Psoas muscle (tissue), 8 donors: ENCODE data around the gene TFE3. TPM values are rescaled to one million over a fixed set of nuclear protein-coding genes. Genes with fewer than 3 reads are reported as not detected.

ENCODE experiments used
- ATAC-seq, 4 donors: fragments of 200-7000 bp; cut with Tn5 transposase; one replicate each; pipeline ENCODE4 v1.9.1; 2020; ENCODE audit warnings: moderate library complexity in 3 of 4, mild to moderate bottlenecking in 2 of 4
- DNase-seq, 2 donors: peaks; one replicate each; pipeline ENCODE4 v3.0.0-alpha.2; 2020
- H3K27ac ChIP-seq: fragments of 200-600 bp; one replicate; pipeline ENCODE4 v1.8.0; 2022
- H3K27me3 ChIP-seq, 3 donors: fragments of 200-600 bp in 1 of 3; one replicate each; pipeline versions ENCODE4 v1.6.1 to v1.8.0; 2013 to 2022; ENCODE audit warnings: low read length in 2 of 3, mild to moderate bottlenecking in 2 of 3, moderate library complexity in 1 of 3; ENCODE audit not compliant: insufficient read depth in 3 of 3
- H3K36me3 ChIP-seq, 2 donors: fragments of 200-600 bp in 1 of 2; one replicate each; pipeline versions ENCODE4 v1.6.1 to v1.8.0; 2013 to 2022; ENCODE audit warnings: low read depth in 1 of 2, mild to moderate bottlenecking in 1 of 2, moderate library complexity in 1 of 2; ENCODE audit not compliant: insufficient read depth in 1 of 2
- H3K4me1 ChIP-seq: fragments of 200-600 bp; one replicate; pipeline ENCODE4 v1.8.0; 2022
- H3K4me3 ChIP-seq: fragments of 200-600 bp; one replicate; pipeline ENCODE4 v1.8.0; 2022; ENCODE audit warnings: mild to moderate bottlenecking
- H3K9me3 ChIP-seq: fragments of 200-600 bp; one replicate; pipeline ENCODE4 v1.8.0; 2022
- CTCF ChIP-seq: fragments of 200-600 bp; IDR thresholded peaks from one replicate; pipeline ENCODE4 v1.8.0; 2022; ENCODE audit warnings: antibody characterized with exemption
- WGBS, 3 donors: extraction: QIAGEN DNeasy Blood & Tissue Kit; methylation state at CpG; one replicate each; pipeline versions ENCODE4 v1.1.6 to v1.1.7; 2013; 5-methylcytosine and 5-hydroxymethylcytosine counted together
- intact Hi-C, 2 donors: fragments of 100-400 bp; cut with DNase I; formaldehyde crosslinking; loops; one replicate each; pipeline versions ENCODE4 v1.11.0 to v1.14.2; 2022
- polyA plus RNA-seq, 3 donors: library from polyadenylated mRNA; stranded (reverse); fragments of 200-250 nt; gene quantifications; one replicate each; pipeline ENCODE4 v1.2.3, GENCODE V29; 2013
- total RNA-seq, 4 donors: library from RNA; stranded (reverse); fragmentation: NEBNext Ultra II Directional in 2 of 4; extraction: Animal tissue kit (Norgen Biotek cat#: 25700) in 2 of 4; gene quantifications; one replicate each; pipeline versions ENCODE4 v1.2.1 to v1.2.4, GENCODE V29; 2021 to 2023
- donor health status: healthy with polysubstance abuse.
- donor health status: DM: no; HTN: no; CAD: no; lungs with moderate emphysema.
- donor health status: Bipolar disorder and iron deficiency.
- donor health status: healthy.
- donor health status: DM: yes; HTN: yes; CAD: no.
- donor health status: DM: no; HTN: no; CAD: no.
- donor health status: DM: no; HTN: no; CAD: no.
- donor health status: DM: yes; HTN: yes; CAD: no.

Gene TFE3
- total and polyA plus RNA-seq, 7 donors, result 16.9 to 55.2 (median 30.7) TPM

GRCh38 chrX:49067285-49068120 lies 24.3 kb upstream of the TFE3 start:
- no peaks in the 10 kb centered on the region for H3K4me1 ChIP-seq
- no peaks in the 10 kb centered on the region for H3K9me3 ChIP-seq
- no peaks in the 10 kb centered on the region for H3K36me3 ChIP-seq
- 86 to 93% (median 91%) methylated on average over 25 to 41 of the region's 41 CpGs for WGBS, 3 donors
- TF ChIP-seq CTCF, result no peak
- ATAC-seq, result no peak
- no peaks in the 10 kb centered on the region for H3K27me3 ChIP-seq
- intact Hi-C loops, result no loop called here
- no peak overlapping the region for H3K4me3 ChIP-seq
- DNase-seq, result no peak
- H3K27ac ChIP-seq, result no peak overlapping the region

GRCh38 chrX:49066690-49067089 lies 23.5 kb upstream of the TFE3 start:
- intact Hi-C loops, result no loop called here
- no peaks in the 10 kb centered on the region for H3K4me1 ChIP-seq
- no peak for TF ChIP-seq CTCF

DNA sequence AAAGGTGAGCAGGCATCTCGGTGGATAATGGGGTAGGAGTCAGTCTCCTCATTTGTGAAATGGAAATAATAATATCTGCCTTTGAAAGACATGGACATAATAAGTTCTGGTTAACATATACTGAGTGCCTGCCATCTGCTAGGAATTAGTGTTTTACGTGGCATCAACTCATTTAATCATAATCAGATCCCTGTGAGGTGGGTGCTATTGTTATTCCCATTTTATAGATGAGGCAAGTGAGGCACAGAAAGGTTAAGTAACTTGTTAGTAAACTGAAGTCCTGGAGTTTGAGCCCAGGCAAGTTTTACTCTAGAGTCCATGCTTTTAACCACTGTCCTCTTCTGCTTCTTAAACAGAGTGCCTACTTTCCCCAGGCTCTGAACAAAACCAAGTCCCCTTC lies 23.1 kb upstream of the TFE3 start:
- intact Hi-C loops, result no loop called here
- no peaks in the 10 kb centered on the region for H3K27me3 ChIP-seq
- no peaks in the 10 kb centered on the region for H3K9me3 ChIP-seq
- DNase-seq, result no peak
- no peaks in the 10 kb centered on the region for H3K4me1 ChIP-seq
- WGBS, 3 donors, result 68 to 84% (median 77%) methylated on average over 2 of the region's 2 CpGs
- TF ChIP-seq CTCF, result no peak
- no peaks in the 10 kb centered on the region for H3K36me3 ChIP-seq
- no peak for ATAC-seq
- H3K4me3 ChIP-seq, result no peak overlapping the region
- no peak overlapping the region for H3K27ac ChIP-seq

More at GRCh38 chrX:49066690-49067089, 23.5 kb upstream of the TFE3 start:
- Histone ChIP-seq H3K36me3 (no peaks in the 10 kb centered on the region), H3K27ac (no peak overlapping the region), H3K27me3 (no peaks in the 10 kb centered on the region), H3K4me3 (no peak overlapping the region), H3K9me3 (no peaks in the 10 kb centered on the region)
- ATAC-seq (no peak), DNase-seq (no peak)
- WGBS, 3 donors, result 66 to 71% (median 68%) methylated on average over 8 to 9 of the region's 9 CpGs

- H3K27ac ChIP-seq, result no peak overlapping the region
- WGBS, 3 donors, result 86 to 98% (median 88%) methylated on average over 6 to 8 of the region's 8 CpGs
- no peaks in the 10 kb centered on the region for H3K36me3 ChIP-seq
- ATAC-seq (no peak), DNase-seq (no peak)
- H3K4me1 ChIP-seq, result no peaks in the 10 kb centered on the region
- no peaks in the 10 kb centered on the region for H3K9me3 ChIP-seq
- no peak for TF ChIP-seq CTCF
- intact Hi-C loops, result no loop called here
- H3K27me3 ChIP-seq, result no peaks in the 10 kb centered on the region
- no peak overlapping the region for H3K4me3 ChIP-seq
Observed at GRCh38 chrX:49064735-49065134, 21.6 kb upstream of the TFE3 start.

GRCh38 chrX:49064303-49064702 lies 21.1 kb upstream of the TFE3 start:
- Histone ChIP-seq H3K4me1 (no peaks in the 10 kb centered on the region), H3K36me3 (no peaks in the 10 kb centered on the region), H3K9me3 (no peaks in the 10 kb centered on the region), H3K27ac (no peak overlapping the region), H3K4me3 (no peak overlapping the region), H3K27me3 (no peaks in the 10 kb centered on the region)
- TF ChIP-seq CTCF, result no peak
- intact Hi-C loops, result no loop called here
- WGBS, 3 donors, result 83 to 99% (median 89%) methylated on average over 9 to 20 of the region's 20 CpGs
- DNase-seq (no peak), ATAC-seq (no peak)
